Activated T-cell treated with anti-CD3 and anti-CD28 coated beads for 4 hours (primary cell): Measurements from ENCODE around the gene EDDM13.
"Not testable (repeated sequence)": the region's sequence is repeated elsewhere in the genome, so short reads cannot be mapped to it uniquely, and the experiment has no call there.

ENCODE experiments used
- DNase-seq: peaks from one replicate; pipeline ENCODE4 v3.0.0-alpha.2; 2020

EDDM13 gene

DNA sequence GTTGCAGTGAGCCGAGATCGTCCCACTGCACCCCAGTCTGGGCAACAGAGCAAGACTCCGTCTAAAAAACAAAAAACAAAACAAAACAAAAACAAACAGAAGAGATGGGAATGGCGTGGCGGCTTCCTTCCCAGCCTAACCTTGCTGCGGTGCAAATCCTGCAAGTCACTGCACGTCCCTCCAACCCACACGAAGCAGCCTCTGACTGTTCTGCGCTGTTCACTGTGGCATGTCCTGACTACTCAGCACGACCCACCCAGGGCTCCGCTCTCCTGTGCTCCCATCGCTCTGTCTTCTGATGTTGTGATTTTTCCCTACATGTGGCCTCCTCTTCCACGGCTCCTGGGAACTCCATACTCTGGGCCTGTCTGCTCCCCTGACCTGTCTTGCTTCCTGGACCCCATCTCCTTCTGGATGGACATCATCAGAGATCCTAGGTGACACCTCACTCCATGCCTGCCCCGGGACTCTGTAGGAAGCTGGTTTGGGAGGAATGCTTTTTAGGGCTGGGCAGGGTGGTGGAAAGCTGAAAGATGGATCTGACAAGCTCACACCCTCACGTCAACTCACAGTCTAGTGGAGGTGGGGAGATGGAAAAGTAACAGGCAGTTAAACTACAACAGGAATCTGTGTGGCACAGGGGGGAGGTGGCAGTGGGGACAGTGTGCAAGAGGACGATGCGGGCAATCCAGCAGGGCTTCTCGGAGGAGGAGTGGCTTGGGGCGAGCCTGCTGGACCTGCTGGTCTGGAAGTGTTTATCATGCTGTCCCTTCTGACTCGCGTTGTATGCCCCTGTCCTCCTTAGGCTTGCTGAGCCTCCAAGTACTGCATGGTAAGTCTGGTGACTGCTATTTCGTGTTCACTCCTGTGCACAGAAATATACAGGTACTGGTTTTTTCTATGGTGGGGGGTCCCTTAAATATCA, 23.2 kb downstream of the EDDM13 start:
- DNase-seq: no peak

GRCh38 chr19:56297010-56297409, 24.5 kb downstream of the EDDM13 start:
- DNase-seq: no peak

- no peak for DNase-seq
Measured at GRCh38 chr19:56299688-56300087, 27.1 kb downstream of the EDDM13 start.

- DNase-seq: no peak
Measured at GRCh38 chr19:56301155-56301554, 28.6 kb downstream of the EDDM13 start.

DNA sequence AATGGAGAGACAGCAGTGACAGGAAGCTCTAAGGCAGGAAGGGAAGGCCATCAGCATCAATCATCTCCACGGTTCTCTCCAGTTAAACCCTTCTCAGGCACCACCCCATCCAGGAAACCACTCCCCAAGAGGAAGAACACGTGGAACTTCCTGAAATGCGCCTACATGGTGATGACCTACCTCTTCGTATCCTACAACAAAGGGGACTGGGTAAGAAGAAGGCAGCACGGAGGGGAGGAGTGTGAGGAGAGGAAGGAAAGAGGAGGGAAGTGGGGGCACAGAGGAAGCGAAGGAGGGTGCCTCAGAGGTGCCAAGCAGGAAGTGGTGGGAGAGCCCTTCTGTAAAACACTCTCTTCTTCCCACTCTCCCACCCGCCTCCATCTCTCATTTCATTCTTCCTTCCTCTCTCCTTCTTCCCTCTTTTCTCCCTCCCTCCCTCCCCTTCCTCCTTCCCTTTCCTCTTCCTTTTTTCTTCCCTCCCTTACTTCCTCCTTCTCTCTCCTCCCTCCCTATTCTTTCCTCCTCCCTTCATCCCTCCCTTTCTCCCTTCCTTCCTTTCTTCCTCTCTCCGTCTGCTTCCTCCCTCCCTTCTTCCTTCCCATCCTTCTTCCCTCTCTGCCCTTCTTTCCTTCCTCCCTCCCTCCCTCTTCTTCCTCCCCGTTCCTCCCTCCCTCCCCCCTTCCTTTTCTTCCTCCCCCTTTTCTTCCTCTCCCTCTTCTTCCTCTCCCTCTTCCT, 29.5 kb downstream of the EDDM13 start:
- DNase-seq: no peak

- no peak for DNase-seq
Measured at GRCh38 chr19:56304243-56304642, 31.7 kb downstream of the EDDM13 start.

DNA sequence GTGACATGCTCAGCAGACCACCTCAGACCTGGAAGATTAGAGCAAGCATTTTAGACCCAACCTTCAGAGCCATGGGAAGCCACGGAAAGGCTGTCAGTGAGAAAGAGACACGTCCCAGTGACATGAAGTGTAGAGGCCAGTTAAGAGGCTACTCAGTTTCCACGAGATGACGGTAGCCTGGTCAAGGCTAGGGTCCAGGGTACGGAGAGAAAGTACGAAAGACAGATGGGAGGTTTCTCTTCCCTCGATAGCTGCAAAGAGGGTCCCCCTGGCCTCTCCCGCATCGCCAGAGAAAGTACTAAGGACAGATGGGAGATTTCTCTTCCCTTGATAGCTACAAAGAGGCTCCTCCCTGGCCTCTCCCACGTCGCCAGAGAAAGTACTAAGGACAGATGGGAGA, 33.5 kb downstream of the EDDM13 start:
- no peak for DNase-seq

DNA sequence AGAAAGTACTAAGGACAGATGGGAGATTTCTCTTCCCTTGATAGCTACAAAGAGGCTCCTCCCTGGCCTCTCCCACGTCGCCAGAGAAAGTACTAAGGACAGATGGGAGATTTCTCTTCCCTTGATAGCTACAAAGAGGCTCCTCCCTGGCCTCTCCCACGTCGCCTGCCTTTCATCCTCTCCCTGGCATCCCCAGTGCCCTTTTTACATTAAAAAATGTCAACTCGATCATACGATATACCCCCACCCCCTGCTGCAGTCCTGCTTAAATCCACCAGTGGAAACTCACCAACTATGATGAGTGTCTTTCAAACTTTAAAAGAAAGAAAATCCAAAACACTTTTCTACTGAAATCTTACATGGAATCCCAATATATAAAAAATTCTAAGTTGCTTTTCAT, 34.5 kb downstream of the EDDM13 start:
- DNase-seq: not testable (repeated sequence)

GRCh38 chr19:56308792-56309191, 36.2 kb downstream of the EDDM13 start:
- no peak for DNase-seq

- DNase-seq: peak; percentile 36
Measured at GRCh38 chr19:56309511-56310185, 37.1 kb downstream of the EDDM13 start.

GRCh38 chr19:56310462-56310861, 37.9 kb downstream of the EDDM13 start:
- no peak for DNase-seq

GRCh38 chr19:56312342-56312741, 39.8 kb downstream of the EDDM13 start:
- no peak for DNase-seq

DNA sequence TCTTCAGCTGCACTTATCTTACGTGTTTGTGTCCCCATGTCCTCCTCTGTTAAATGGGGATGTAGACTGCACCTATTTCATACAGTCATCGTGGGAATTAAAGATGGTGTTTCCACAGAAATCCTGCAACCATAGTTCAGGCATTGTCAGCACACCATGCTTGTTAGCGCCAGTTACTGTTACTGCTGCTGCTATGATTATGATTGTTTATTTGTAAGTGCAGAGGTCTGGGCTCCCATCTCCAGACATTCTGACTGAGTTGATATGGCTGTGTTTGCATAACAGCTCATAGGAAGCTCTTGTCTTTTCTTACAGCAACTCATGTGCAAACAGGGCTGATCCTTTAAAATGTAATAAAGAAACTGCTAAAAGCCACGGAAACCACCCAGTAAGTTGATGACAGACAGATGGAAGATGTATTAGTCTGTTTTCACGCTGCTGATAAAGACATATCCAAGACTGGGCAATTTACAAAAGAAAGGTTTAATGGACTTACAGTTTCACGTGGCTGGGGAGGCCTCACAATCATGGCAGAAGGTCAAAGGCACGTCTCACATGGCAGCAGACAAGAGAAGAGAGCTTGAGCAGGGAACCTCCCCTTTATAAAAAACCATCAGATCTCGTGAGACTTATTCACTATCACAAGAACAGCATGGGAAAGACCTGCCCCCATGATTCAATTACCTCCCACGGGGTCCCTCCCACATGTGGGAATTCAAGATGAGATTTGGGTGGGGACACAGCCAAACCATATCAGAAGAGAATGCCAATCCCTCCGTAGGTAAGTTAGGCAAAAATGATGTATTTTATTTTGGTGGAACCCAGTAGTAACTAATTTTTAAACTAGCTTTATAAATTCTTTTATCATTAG, 40.5 kb downstream of the EDDM13 start:
- no peak for DNase-seq

- DNase-seq: no peak
Measured at GRCh38 chr19:56314018-56314380, 41.5 kb downstream of the EDDM13 start.

DNA sequence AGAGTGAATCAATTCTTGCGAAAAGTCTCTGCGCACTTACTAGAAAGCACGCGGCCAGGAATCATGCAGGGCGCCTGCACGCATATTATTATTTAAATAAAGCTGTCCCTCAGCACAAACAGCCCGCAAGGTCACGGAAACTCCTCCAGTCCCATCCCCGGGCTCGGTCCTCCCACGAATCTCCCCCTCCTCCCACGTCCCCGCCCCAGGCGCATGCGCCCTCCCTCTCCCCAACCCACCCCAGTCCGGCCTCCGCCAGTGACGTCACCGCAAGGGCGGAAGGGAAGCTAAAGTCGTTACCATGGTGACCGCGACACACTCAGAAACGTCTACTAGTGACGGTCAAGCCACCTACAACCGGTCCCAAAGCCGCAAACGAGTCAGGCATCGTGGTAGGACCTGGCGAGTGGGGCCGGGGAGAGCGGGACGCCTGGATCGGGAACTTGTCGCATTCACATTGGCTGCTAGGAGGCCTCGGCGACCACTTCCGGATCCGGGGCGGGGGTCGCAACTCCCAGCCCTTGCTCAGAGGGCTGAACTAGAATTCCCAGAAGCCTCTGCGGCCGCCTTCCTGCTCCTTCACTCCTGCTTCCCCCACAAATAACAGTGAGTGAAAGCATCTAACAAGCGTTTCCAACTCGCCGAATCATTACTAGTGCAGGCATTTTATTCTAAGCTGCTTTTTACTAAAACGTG, 42.0 kb downstream of the EDDM13 start, which contains the start of gene ZSCAN5A:
TSS of gene ZSCAN5A (minus strand) at position 459 of the 696 bp plus-strand sequence. CDS start 89,793 bp downstream, outside the sequence.
- DNase-seq: peak; percentile 99

GRCh38 chr19:56315077-56315828, 42.7 kb downstream of the EDDM13 start:
- peak; percentile 88 for DNase-seq

DNA sequence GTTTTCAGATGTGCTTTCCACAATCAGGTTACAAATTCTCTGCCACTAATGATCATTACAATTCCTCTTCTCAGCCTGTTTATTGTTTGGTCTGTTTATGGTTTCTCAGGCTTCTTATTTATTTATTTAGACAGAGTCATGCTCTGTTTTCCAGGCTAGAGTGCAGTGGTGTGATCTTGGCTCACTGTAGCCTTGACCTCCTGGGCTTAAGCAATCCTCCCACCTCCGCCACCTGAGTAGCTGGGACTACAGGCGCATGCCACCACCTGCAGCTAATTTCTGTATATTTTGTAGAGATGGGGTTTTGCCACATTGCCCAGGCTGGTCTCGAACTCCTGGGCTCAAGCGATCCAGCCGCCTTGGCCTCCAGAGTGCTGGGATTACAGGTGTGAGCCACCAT, 44.2 kb downstream of the EDDM13 start:
- no peak for DNase-seq

DNA sequence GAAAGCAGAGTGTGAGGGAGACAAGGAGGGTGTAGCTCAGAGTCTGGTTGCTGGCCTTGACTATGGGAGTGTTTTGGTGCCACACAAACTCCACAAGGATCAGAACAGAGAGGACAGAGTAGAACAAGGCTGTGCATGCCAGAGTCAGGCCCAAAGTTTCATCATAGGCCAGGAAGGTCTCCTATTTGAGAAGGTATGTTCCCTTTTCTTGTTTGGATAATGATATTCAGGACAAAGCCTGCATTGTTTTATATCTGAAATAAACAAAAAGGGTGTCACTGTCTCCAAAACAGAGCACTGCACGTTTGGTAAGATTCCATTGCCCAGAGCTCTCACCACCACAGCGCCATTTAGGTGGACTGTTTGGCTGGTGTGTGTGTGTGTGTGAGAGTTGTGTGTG, 45.2 kb downstream of the EDDM13 start:
- DNase-seq: no peak

DNA sequence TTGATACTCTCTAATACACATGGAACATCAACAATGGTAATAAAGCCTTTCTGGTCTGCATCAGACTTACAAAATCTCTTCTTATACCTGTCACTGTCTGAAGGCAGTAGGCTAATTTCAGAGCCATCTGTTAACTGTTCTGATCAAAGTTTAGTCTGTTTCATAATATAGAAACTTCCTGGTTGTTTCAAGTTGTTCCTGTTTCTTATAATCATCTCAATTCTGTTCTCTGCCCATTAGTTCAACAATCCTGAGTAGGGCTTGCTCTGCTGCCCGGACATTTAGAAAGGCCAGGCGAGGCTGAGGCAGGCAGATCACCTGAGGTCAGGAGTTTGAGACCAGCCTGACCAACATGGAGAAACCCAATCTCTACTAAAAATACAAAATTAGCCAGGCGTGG, 47.4 kb downstream of the EDDM13 start:
- no peak for DNase-seq

GRCh38 chr19:56321254-56321988, 48.9 kb downstream of the EDDM13 start:
- DNase-seq: no peak
